Ureter (tissue), 1 donor: ENCODE data around the gene TREML2. TPM values are rescaled to one million over a fixed set of nuclear protein-coding genes. Genes with fewer than 3 reads are reported as not detected.
"Not testable (repeated sequence)": the region's sequence is repeated elsewhere in the genome, so short reads cannot be mapped to it uniquely, and the experiment has no call there.

ENCODE experiments used
- DNase-seq: peaks from one replicate; pipeline ENCODE4 v3.0.0-alpha.2; 2020; ENCODE audit warnings: low spot score
- total RNA-seq: library from RNA; stranded (reverse); gene quantifications from one replicate; pipeline ENCODE4 v1.2.4, GENCODE V29; 2023
- donor health status: DM: yes; HTN: yes; CAD: no.

The TREML2 gene
- total RNA-seq, 1 donor from 2014 or later: 0.16 TPM

DNA sequence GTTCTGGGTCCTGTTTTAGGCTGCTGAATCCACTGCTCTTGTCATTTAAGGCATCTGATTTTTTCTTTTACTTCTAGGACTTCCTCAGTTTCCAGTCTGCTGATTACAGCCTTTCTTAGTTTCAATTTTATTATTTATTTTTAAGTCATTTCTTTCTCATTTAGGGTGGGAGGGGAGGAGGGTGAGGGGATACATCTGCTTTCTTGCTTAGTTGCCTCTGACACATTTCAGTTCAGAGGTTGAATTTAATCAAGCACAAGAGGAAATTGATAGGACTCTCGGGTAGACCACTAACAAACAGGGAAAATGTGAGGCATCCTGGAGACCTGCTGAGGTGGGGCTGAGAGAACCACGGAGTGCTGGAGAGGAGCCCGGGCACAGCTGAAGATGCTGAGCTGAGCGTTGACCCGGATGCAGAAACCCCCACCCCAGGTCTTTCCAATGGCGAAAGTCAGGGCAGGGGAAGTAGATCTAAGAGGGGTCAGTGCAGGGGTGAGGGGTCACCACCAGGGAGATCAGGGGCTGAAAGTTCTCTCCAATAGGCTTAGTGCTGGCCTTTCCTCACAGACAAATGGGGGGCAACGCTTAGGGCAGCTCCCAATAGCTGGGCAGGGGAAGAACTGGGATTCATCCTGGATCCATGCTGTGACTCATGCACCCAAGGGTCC lies 7.6 kb upstream of the TREML2 start:
- DNase-seq: no peak

DNA sequence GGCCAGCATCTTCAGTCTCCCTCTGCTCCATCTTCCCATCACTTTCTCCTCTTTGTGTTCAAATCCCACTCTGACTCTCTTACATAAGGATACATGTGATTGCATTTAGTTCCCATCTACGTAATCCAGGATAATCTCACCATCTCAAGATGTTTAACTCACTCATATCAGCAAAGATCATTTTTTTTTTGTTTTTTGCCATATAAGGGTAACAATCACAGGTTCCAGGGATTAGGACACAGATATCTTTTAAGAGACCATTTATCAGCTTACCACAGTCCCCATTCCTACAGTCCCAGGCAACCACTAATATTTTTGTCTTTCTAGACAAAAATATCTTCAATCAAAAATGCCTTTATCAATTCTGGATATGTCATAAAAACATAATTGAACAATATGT lies 3.2 kb upstream of the TREML2 start:
- DNase-seq: no peak

DNA sequence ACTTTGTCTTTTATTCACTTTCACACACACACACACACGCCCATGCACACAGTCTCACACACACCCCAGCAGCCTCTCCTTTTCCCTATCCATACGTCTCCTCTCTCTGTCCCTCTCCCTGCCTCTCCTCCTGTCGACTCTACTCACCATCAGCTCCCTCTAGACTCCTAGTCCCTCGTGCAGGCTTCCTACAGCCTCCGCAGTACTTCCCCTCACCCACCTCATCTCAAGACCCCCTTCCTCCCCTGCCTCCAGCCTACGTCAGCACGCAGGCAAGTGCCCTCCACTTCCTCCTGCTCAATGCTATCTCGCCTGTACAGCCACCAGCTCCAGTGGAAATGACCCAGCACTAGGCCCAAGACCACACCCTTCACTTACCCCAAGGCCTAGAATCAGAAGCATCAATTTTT lies 820 bp upstream of the TREML2 start:
- DNase-seq: no peak

DNA sequence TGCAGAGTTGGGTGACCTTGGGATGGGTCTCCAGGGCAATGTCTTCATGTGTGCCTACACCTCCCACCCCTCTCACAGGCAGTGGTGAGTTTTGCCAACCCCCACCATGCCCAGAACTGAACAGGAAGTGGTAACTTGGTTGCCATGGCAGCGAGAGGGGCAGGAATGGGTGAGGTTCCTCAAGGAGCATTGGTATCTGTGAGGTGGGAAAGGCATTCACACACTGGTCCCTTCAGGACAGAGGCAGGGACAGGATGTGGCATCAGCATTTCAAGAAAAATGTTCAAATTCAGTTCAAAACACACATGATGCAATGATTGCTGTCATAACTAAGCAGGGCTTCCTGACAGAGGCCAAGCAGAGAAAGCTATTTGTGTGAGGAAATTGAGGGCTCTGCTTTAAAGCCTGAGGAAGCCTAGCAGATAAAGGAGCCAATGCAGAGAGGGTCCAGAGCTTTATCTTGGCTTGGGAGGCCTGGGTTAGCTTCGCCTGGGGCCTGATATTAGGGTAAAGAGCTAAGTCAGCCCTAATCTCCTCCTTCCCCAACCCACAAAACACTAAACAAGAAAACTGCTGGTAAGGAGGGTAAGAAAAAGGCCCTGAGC lies 551 bp downstream of the TREML2 start:
- no peak for DNase-seq

DNA sequence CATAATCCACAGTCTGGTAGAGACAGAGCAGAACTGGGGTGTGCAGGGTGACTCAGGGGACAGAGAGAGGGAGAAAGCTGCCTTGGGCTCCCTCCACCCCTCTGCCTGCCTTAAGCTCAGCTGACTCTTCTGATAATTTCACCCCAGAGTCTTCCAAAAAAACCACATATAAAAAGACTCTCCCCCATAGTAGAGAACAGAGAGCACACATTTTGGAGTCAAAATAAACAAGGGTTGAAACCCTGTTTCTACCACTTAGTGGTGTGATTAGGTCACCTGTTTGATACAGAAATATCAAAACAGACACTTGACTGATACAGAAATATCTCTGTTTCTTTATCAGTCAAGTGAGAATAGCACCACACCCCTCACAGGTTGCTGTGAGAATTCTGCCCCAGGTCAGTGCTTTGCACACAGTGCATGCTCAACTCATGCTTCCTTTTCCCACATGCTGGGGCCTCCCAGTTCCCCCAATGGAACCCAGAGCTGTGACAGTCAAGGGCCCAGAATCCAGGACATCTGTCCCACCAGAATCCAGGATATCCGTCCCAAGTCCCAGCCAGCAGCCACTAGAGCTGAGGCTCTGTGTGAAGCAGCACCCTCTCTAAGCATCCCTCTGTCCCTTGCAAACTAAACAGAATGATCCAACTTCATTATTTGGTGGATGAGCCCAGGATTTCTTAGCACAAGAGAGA lies 1.2 kb downstream of the TREML2 start:
- DNase-seq: no peak

DNA sequence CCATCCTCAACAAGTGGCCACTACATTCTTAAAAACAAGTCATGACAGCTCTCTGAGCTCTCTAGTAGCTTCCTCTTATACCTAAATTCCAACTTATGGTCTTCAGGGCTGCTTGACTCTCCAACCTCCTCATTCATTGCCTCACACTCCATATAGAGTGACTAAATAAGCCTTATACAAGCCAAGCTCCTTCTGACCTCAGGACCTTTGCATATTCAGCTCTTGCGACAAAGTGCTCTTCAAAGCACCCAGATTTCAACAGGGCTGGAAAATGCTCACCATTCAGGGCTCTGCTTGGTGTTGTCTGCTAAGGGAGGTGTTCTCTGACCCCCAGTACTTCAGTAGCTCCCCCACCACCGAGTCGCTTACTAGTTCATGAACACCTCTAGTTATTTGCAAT lies 3.7 kb downstream of the TREML2 start:
- no peak for DNase-seq

DNA sequence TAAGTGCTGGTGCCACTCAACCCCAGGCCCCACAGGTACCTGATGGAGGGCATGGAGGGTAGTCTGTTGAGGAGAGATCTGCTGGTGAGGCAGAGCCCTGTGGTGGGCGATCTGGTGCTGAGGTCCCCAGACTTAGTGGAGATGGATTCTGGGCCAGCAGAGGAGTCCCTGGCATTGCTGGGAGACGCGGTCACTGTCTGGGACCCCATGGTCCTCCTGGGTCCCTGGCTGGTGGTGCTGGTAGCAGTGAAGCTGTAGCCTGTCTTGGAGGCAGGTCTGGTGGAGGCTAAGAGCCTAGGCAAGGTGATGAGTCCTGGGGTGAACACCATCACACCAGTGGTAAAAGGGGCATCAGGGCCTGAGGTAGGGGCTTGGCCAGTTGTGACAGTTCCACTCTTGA lies 6.6 kb downstream of the TREML2 start:
- no peak for DNase-seq

DNA sequence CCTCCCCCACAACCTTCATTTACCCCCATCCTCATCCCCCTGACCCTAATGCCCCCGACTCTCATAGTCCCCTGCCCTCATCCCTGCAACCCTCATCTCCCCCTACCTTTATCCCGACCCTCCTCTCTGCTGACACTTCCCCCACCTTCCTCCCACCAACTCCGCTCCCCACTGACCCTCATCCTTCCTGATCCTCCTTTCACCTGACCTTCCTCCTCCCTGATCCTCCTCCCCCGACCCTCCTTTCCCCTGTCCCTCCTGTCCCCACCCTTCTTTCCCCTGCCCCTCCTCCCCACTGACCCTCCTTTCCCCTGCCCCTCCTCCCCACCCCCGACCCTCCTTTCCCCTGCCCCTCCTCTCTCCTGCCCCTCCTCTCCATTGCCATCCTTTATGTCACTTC lies 7.1 kb downstream of the TREML2 start:
- no peak for DNase-seq

DNA sequence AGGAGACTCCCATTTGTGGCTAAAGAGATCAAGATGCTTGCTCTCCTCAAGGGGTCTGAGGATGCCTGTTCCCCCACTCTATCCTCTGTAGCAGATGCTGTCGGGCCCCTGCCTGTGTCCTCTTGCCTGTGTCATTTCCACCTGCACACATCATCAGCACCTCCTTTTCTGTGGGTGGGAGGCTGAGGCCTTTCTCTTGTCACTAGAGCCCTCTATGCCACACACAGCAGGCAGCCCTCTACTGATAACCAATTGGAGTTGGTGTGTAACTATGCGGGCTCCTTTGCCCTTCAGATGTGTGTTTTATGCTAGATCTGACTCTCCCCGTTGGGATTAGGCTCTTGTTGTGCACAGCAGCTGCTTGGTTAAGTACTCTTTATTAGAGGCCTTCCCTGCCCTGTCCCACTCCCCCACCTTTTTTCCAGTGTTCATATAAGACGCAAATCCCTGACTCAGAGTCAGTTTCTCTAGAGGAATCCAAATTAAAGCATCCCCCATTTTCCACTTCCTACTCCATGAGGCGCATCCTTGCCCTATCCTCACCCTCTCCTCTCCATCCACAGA lies 7.7 kb downstream of the TREML2 start:
- no peak for DNase-seq

DNA sequence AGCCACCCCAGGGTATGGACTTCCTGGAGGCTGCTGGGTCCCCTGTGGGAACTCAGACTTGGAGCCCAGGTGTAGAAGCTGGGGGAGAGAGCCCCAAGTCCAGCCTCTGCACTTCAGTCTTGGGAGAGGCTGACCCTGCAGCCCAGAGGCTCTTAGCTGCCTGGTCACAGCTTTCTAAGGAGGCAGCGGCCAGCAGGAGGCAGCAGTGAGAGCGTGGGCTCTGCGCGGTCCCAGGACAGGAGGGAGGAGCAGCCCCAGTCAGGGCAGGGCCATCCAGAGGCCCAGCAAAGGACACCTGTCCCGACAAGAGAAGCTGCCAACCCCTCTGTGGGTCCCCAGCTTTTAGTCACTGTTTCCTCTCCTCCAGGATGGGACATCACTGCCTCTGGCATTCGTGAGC lies 9.4 kb downstream of the TREML2 start:
- no peak for DNase-seq

DNA sequence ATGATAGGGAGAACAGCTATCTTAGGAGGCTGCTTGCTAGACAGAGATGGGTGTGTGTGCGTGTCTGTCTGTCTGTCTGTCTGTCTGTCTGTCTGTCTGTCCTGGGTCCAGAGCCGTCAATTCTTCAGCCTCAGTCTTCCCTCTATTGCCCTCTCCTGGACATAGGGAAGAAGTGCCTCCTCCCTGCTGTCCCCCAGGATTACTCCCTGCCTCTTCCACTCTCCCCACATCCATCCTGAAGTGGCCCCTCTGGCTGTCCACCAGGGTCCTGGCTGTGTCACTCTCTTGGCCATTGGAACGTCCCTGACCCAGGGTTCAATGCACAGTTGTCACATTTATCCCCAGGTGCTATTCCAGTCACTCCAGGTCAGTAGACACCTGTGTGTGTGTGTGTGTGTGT lies 10.2 kb downstream of the TREML2 start:
- no peak for DNase-seq

DNA sequence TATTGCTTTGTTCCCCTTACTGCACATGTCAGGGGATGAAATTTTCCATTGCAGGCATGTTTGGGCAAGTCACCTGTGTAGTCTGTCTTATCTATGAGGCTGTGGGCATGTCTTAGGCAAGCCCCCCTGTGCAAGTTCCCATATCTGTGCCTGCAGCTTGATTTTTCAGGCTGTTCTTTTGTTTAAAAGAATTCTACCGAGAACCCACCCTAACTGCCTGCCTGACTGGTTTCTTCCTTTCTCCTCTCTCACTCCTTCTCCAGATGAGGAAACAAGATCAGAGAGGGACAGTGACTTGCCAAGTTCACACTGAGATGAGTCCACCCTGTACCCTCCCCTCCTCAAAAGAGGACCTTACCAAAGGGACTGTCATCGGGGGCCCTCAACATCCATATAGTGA lies 11.0 kb downstream of the TREML2 start:
- no peak for DNase-seq

DNA sequence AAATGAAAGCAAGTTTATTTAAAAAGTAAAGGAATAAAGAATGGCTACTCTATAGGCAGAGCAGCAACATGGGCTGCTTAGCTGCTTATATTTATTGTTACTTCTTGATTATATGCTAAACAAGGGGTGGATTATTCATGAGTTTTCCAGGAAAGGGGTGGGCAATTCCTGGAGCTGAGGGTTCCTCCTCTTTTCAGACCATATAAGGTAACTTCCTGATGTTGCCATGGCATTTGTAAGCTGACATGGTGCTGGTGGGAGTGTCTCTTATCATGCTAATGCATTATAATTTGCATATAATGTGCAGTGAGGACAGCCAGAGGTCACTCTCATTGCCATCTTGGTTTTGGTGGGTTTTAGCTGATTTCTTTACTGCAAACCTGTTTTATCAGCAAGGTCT lies 11.9 kb downstream of the TREML2 start:
- DNase-seq: not testable (repeated sequence)

DNA sequence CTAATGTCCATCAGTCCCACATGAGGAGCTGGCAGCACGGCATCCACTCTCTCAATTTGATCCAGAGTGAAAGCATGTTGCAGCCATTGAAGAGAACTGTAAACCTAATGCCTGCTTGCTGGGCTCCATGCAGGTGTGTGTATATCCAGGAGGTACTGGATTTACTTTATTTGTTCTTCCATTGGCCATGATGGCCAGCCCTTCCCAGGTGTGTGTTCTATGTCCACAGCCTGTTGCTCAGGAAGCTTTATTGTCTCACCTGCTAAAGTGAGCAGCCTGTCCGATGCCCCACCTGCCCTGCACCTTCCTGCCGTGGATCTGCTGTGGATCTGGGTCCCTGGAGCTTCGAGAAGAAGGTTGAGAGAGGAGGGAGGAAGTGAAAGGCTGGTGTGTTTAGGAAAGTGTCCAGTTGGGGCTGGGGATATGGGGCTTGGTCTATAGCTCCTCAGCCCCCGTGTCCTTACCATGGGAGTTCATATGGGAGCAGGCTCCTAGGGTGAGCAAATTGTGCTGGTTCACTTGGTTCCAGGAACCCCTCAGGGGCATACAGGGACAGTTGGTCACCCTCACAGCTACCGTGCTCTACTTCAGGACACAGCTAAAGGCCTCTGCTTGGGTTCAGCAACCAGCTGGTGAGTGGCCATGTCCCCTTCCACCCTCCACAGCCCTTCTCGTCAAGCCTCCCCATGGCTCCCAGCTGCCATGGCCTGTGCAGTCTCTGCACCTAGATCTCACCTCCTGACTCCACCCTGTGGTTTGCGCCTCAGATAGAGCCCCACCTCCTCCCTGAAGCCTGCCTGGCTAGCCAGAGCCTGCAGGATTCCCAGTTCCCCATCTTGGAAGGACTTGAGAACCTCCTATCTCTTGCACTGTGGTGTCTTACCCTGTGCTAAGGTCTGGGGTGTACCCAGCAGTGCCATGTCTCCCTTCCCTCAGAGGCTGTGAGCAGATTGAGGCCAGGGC lies 12.7 kb downstream of the TREML2 start:
- no peak for DNase-seq

DNA sequence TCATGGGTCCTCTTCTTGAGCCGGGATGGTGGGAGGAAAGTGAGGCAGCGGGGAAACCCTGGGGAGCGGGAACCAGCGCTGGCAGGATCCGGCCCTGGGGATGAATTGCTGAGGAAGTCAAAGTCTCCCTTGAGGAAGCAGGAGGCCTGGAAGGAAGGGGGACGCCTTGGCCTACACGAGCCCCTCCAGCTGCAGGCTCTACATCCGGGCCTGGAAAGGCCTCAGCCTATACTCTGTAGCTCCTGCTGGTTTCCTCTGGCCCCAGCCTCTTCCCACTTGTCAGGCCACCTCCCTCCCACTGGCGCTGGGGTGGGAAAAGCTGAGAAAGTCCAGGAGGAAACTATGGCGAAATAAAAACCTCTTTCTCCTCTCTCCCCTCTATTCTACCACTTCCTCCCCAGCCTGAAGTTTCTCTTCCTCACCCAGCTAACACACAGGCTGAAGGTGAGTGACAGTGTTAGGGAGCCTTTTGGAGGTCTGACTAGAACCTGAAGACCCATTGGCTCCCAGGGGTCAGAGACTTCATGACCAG lies 14.9 kb downstream of the TREML2 start:
- no peak for DNase-seq

DNA sequence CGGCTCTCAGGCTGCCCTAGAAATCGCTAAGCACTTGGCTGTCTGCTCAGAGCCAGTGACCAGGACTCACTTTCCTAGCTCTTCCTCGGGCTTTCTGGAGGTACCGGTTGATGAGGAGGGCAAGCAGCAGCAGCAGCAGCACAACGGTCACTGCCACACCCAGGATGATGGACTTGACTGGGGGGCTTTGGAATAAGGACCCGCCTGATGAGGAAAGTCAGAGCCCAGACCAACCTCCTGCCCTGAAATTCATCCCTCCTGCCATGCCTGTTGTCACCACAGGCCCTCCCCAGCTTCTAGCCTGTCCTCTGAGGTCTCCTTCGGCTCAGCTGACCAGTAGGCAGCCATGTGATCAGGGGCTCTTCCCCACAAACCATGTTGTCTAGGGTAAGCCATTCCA lies 16.2 kb downstream of the TREML2 start:
- DNase-seq: no peak

DNA sequence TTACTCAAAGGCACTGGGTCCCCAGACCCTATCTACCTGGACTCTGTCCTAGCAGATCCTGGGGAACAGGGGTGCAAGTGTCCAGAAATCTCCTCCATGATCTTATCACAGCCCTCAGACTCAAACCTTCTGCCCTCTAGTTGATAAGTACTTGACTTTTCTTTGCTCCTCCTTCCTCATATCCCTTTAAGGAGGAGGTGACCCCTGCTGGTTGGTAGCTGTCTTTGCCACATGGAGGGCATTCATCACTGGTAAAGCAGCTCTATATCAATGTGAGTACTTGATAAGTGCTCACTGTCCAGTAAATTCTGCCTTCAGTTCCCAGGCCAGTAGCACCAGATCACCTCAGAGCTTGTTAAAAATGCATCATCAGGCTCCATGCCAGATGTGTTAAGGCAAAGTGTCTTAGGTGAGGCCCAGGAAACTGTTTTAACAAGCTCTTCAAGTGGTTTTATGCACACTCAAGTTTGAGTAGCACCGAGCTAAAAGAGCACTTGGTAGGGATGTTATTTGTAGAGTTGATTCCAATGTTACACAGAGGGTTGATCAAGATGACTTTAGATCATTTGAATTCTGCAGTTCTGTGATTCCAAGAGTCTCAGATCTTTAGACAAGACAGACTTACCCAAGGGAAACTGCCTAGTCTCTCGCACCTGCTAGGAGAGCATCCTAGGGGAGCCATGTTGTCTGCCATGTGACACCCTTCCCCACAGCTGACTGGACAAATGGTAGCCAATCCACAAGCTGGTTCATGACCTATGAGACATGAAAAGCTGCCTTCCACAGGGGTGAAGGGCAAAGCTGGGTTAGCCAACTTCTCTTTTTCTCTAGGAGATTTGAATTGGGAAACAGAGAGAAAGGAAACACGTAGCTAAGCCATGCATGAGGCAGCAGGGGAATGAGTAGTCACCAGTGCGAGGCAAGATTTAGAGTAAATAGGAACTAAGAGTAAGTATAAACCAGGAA lies 18.6 kb downstream of the TREML2 start:
- no peak for DNase-seq

DNA sequence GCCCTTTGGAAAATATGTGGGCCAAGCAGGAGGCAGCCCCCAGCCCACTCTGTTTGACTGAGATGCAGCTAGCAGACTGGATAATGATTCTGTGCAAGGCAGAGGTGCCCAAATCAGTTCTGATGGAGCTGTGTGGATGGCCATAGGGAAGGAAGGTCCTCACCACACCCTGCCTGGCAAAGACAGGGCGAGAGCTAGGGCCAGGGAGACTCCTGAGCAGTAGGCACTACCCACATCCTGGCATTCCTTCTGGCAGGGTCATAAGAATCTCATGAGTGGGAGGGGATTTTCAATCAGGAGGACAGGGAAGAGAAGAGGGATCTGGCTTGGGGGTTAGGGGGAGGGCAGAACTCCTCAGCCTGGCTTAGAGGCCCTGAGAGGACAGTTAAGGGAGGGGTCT lies 19.4 kb downstream of the TREML2 start:
- DNase-seq: no peak

DNA sequence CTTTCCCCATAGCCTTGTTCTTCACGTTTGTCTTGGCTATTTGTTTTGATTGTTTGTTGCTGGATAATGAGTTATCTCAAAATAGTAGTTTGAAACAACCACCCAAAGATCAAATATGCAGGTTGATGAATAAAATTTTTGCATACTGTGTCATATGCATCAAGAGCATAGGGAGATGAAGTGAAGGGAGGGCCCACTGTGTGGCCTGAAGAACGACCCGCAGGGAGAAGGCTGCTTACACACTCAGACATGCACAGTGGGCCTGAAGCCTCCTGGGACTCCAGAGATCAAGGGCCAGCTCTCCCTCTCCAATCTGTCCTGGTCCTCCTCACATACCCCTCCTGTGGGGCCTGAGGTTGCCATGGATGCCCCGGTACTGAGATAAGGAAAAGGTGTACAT lies 21.8 kb downstream of the TREML2 start:
- DNase-seq: no peak

DNA sequence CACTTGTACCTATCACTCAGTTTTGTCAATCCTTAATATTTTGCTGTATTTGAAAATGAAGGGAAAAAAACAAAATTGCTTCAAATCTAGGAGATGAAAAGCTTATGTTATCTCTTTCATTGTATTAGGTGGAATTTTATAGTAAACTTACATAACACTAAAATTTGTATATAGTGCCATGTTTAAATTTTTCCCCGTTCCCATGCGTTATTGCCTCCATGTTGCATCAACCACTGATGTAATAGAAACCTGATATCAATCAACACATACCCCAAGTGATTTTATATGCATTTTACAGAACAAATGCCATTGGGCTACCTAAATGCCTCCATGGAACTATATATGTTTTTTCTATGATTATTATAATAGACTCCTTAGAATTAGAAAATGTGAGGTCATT lies 23.3 kb downstream of the TREML2 start:
- no peak for DNase-seq
